DOHH2 (cell line): ENCODE data around the gene CCDC78.

Experiments
- CTCF ChIP-seq: fragments of 200-600 bp; sonication (generic); IDR thresholded peaks from one replicate; pipeline ENCODE4 v1.5.1; 2014; ENCODE audit warnings: antibody characterized with exemption, mild to moderate bottlenecking, low read depth, low read length; ENCODE audit not compliant: poor library complexity, severe bottlenecking
- EZH2phosphoT487 ChIP-seq: fragments of 200-600 bp; sonication (generic); IDR thresholded peaks from 2 replicates; pipeline ENCODE4 v1.6.1; 2017; ENCODE audit warnings: borderline replicate concordance, mild to moderate bottlenecking, antibody characterized with exemption, low read length, moderate library complexity, mixed read lengths

- no peak for TF ChIP-seq CTCF
- TF ChIP-seq EZH2phosphoT487, result no peak
Observed at GRCh38 chr16:724188-725040, 1.8 kb downstream of the CCDC78 start.
